HG02943 (cell line): ENCODE data around the gene MEGF6.

ENCODE experiments used
- ATAC-seq: cut with Tn5 transposase; IDR thresholded peaks from one replicate; pipeline ENCODE4 v1.9.1; 2021; ENCODE audit warnings: mild to moderate bottlenecking, low read depth, moderate library complexity; ENCODE audit not compliant: unreplicated experiment

MEGF6 gene

DNA sequence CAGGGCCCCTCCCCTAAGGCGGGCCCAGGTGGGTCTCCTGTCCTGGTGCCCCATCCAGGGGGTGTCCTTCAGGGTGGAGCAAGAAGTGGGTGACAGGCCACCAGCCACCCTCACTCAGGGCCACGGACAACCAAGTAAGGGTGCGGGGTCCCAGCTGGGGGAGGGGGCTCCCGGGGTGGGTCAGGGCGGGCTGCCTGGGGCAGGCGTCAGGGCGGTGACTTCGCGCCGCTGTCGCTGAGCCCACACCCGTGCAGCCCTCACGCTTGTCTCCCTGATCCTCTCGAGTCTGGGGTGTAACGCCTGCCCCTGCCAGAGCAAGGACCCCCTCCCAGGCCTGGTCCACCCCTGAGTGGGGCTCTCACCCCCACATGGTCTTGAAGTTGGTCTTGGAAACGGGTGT lies 134.6 kb downstream of the MEGF6 start:
- no peak for ATAC-seq

DNA sequence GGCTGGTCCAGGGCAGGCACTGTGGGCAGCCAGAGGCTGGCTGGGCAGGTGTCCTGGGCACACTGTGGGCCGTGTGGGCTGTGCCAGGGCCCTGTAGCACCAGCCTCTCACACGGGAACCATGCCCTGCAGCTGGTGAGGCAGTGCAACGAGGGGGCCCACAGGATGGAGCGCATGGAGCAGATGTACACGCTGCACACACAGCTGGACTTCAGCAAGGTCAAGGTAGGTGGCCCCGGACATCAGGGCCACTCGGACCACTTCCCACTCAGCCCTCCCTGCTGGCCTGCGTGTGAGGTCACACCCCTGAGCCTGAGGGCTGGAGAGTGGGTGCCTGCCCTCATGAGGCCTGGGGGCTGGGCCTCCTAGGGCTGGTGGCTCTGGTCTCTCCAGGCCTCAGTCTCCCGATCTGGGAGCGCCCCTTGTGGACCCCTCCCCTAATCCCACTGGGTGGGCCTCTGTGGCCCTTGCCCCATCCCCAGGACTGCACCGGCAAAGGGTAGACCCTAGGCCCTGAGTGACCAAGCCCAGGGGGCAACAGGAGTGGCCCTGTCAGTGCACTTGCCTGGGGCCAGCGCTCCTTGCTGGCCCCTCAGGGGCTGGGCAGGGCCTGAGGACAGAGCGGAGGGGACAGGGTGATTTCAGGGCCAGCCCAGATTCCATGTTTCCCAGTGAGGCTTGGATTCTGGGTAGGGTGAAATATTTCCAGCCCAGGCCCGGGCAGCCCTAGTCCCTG lies 135.3 kb downstream of the MEGF6 start:
- no peak for ATAC-seq

DNA sequence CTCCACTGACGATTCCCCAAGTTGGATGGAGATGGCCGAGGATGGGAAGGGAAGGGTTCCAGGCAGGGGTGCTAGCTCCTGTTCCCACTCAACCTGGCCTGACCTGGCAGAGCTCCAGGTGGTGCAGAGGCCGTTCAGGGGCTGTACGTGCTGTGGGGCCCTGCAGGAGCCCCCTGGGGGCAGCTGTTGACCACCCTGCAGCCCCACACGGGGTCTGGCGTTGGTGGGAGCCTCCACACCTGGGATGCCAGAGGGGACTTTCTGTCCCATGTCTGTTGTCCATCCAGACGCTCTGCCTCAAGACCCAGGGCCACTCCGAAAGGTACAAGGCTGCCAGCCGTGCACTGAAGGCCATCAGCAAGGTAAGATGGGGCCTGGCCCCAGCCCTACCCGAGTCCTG lies 136.9 kb downstream of the MEGF6 start:
- no peak for ATAC-seq

DNA sequence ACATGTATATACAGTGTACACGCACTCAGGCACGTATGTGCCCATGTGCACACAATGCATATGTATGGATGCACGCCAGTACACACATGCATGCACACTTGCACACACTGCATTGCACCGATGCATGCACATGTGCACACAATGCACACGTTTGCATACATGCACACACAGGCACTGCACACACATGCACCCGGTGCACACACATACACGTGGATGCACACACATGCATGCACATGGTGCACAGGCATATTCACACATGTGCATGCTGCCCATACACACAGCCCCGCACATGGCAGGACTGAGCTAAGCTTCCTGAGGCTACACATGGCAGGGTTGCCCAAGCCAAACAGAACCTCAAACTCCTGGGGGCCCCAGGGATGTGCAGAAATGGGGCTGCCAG lies 137.3 kb downstream of the MEGF6 start:
- no peak for ATAC-seq

DNA sequence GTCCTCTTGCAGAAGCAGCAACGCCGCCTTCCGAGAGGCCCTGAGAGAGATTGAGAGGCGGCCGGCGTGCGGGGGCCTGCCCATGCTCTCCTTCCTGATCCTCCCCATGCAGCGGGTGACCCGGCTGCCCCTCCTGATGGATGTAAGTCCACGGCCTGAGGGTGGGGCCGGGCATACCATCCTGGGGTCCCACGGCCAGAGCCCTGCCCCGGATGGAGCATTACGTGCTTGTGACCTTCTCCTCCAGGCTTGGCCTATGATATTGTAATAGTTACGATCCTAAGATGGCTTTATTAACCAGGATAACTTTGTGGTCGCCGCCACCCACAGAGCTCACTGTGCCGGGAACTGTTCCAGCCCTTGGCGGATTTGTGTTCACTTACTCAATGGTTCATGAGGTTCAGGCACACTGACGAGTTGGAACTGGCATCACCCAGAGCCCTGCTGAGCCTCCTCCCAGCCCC lies 137.9 kb downstream of the MEGF6 start:
- no peak for ATAC-seq

DNA sequence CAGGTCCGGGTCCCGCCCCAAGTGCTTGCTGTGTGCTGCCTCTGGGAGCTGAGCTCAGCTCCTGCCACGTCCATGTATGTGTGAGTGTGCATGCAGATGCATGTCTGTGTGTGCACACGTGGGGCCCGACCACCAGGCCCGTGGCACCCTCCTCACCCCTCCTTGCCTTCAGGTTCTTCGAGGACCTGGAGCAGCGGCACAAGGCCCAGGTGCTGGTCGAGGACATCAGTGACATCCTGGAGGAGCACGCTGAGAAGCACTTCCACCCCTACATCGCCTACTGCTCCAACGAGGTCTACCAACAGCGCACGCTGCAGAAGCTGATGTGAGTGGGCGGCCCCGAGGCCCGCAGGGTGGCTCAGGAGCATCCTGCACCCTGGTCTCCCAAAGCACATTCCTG lies 138.4 kb downstream of the MEGF6 start:
- no peak for ATAC-seq

DNA sequence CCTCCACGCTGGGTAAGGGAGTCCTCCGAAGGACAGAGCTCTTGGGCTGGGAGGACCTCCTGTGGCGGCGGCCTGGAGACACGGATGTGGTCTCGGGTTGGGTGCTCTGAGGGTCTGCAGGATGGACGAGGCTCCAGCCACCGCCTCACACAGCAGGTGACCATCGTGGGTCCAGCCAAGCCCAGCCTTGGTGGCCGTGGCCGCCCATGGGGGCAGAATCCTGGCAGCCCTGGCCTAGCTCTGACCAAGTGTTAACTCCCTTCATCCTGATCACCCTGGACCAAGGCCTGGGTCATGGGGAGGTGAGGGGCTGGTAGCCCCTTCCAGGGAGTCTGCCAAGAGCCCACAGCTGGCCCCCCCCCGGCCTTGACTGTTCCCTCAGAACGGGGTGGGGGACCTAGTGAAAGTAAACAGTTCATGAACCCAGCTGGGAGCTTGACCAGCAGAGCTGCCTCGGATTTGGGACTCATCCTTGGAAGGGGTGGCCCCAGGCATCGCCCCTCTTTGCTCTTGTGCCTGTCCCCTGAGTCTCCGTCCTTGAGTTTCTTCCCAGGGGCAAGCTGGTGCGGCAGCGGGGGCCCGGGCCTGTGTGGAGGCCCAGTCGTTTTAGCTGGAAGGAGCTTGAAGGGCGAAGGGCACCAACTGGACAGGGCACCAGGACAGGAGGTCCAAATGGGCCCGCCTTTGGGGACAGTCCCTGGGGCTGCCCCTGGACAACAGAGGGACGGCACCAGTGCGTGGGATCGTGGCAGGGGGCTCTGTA lies 139.0 kb downstream of the MEGF6 start:
- no peak for ATAC-seq

DNA sequence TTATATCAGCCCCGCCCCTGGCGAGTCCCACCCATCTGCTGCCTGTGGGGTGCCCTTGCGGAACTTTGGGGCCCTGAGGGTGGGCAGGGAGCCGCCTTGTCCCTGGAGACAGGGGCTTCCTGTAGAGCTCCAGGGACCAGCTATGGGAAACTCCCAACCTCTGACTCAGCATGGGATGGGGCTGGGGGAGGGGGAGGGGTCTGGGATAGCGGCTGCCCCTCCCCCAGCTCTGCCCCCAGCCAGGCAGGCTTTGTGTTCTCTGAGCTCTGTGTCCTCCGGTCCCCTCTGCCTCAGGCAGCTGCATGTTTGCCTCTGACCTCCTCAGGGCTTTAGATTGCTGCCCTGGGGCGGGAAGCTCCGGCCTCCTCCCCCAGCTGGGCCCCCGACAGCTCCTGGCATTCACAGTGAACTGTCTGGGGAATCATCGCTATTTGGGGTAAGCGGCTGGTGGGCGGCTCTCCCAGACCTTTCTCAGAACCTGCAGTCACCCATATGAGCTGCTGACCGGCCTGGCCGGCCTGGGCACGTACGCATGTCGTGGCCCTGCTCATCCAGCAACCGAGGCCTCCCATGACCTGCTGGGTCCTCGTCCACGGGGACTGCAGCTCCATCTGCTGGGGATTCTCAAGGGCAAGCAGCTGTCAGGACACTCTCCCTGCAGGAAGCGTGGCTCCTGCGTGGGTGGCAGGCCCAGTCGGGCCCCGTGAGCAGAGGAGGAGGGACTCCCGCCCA lies 139.8 kb downstream of the MEGF6 start:
- no peak for ATAC-seq

DNA sequence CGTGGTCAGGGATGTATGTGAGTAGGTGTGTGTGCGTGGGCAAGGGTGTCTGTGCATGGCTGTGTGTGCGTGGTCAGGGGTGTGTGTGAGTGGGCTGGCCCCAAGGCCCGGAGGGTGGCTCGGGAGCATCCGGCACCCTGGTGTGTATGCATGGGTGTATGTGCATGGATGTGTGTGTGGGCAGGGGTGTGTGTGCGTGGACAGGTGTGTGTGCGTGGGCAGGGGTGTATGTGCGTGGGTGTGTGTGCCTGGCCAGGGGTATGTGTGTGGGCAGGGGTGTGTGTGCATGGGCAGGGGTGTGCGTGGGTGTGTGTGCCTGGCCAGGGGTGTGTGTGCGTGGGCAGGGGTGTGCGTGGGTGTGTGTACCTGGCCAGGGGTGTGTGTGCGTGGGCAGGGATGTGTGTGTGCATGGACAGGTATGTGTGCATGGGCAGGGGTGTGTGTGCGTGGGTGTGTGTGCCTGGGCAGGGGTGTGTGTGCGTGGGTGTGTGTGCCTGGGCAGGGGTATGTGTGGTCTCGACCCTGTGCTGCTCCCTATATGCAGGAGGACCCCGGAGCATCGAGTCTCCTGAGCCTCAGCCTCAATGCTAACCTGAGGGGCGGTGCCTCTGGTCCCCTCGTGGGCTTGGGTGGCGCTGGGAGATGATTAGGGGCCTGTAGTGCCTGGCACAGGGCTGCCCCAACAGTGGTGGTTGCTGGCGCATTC lies 140.5 kb downstream of the MEGF6 start:
- ATAC-seq = no peak

DNA sequence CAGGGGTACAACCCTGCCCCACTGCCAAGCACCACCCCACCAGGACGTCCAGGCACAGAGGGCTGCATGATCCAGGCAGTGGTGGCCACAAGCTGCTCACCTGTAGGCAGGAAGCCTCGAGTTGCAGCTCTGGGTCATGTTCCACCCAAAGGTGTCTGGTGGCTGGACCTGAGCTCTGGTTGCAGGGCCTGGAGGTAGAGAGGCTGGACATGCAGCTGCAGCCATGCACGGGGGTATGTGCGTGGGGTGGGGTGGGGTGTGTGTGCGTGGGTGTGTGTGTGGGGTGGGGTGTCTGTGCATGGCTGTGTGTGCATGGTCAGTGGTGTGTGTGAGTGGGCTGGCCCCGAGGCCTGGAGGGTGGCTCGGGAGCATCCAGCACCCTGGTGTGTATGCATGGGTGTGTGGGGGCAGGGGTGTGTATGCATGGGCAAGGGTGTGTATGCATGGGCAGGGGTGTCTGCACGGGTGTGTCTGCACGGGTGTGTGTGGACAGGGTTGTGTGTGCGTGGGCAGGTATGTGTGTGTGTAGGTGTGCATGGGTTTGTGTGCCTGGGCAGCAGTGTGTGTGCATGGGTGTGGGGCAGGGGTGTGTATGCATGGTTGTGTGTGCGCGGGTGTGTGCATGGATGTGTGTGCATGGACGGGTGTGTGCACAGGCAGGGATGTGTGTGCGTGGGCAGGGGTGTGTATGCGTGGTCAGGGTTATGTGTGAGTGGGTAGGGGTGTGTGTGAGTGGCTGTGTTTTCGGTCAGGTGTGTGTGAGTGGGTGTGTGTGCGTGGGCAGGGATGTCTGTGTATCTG lies 141.3 kb downstream of the MEGF6 start:
- ATAC-seq = no peak

DNA sequence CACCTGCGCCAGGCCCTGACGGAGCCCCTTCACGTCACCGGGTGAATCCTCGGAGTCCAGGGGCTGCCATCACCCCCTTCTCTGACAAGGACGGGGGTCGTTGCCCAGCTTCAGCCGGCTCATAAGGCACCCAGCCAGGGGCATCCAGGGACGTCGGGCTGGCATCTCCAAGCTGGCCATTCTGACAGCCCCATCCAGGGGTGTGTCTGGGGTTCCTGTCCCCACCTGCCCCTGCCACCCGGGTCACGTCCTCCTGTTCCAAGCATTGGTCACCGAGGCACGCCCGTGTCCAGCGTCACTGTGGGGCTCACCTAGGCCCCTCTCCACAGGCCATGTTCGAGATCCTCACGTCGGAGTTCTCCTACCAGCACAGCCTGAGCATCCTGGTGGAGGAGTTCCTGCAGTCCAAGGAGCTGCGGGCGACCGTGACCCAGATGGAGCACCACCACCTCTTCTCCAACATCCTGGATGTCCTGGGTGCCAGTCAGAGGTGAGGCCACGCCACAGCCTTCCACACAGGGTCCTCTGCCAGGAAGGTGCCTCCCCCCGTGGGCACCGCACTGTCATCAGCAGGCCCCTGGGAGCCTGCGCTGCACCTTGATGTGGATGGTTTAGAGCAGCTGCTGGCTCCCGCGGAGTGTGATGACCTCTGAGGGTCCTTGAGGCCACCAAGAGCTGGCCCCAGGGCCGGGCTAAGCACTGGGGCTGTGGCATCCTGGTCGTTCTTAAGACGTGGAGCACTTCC lies 142.0 kb downstream of the MEGF6 start:
- ATAC-seq = no peak

DNA sequence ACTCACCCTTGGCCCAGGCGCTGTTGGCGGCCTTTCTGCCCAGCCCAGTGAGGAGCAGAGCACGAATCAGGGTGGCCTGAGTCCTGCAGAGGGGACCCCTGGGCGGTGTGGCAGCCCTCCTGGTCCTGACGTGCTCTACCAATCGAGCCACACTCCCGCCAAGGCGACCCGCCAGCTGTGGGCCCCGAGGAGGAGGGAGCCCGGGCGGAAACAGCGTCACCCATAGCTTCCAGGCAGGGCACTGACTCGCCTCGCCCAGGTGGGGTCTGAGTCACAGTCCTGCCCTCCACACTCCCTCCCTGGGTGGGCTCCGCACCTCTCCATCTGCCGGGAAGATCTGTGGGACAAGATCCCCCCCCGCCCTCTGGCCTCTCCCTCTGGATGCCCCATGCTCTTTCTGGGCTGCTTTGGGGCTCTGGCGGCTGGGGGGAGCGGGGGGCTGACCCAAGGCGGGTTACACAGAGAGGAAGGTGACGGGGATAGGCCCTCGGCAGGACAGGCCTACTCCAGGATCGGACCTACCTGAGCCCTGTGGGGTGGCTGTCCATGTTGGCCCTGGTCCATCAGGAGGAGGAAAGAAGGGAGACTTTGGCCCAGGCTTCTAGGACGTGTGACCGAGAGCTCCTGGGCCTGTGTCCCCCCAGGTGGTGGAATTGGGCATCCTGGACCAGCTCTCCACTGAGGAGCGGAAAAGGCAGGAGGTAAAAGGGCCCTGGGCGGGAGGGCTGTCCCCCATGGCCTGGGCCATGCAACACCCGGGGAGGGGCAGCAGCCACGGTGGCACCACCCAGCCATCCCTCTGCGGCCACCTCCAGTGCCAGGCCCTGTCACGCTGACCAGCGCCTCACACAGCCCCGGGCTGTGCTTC lies 142.8 kb downstream of the MEGF6 start:
- no peak for ATAC-seq

DNA sequence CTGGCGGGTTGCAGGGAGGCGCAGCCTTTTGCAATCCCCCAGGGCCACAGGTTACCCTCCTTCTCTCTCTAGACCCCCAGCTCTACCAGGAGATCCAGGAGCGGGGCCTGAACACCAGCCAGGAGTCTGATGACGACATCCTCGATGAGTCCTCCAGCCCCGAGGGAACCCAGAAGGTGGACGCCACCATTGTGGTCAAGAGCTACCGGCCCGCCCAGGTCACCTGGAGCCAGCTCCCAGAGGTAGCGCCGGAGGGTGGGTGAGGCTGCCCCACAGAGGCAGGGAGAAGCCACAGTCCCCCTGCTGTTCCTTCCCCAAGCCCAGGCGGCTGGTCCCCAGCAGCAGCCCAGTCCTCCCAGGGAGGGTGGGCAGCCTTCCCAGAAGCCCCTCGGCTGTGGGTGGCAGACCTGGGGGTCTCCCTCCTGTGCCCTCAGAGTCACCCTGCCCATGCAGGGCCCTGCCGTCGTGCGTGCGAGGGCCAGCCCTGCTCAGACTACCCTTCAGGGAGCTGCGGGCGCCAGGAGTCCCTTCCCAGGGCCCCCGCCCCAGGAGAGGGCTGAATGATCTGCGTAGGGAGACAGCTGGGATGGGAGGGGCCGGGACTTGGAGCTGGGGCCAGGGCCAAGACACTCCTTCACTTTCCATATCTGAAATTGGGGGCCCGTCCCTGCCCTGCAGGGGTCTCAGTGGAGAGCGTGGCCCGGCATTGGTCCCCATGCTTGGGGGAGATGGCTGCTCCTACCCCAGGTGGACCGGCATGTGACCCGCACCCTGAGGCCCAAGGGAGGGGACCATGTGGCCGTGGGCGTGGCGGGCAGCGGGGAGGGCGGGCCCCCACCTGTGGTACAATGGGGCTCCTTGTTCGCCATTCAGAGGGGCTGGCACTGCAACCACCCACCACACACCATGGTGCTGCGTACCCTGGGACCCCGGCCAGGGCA lies 143.9 kb downstream of the MEGF6 start:
- no peak for ATAC-seq

DNA sequence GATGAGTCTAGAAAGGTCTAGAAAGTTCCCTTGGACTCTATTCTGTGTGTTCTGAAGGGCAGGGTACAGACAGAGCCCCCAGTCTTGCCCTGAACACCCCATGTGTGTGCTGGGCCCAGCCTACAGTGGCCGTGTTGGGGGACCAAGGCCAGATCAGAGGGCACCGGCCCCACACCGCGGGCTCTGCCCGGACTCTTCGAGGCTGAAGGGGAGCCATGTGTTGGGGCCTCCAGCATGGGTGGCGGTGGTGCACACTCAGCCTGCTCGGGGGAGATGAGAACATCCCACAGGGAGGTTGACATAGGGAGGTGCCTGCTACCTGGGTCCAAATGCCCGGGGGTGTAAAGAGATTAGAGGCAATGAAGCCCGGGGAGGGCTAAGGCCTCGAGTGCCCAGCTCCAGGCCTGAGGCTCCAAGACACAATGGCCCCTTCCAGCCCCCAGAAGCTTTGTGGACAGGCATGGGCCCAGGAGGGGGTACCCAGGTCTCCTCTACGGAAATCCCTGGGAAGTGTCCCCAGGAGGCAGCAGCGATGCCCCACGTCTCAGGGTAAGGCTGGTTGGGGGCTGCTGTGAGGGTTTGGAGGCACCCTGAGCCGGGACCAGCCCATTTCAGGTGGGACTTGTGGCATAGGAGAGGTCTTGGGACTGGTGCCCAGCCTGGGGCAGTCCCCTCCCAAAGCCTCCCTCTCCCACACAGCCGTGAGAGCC lies 144.8 kb downstream of the MEGF6 start:
- no peak for ATAC-seq

DNA sequence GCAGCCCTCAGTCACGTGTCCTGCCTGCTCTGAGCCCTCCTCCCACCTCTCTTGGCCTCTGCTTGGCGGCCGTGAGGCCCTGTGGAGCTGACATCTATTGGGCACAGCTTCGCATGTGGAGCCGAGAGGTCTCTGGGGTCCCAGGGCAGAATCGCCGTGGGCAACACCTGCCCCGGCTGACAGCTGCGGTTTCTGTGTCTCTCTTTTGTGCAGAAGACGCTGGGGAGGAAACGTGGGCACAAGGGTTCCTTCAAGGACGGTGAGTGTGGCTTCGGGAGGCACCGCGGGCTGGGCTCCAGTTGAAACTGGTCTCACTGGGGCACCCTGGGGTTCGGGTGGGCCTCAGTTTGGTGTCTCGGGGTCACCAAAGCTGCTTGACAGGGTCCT lies 145.4 kb downstream of the MEGF6 start:
- ATAC-seq = no peak

DNA sequence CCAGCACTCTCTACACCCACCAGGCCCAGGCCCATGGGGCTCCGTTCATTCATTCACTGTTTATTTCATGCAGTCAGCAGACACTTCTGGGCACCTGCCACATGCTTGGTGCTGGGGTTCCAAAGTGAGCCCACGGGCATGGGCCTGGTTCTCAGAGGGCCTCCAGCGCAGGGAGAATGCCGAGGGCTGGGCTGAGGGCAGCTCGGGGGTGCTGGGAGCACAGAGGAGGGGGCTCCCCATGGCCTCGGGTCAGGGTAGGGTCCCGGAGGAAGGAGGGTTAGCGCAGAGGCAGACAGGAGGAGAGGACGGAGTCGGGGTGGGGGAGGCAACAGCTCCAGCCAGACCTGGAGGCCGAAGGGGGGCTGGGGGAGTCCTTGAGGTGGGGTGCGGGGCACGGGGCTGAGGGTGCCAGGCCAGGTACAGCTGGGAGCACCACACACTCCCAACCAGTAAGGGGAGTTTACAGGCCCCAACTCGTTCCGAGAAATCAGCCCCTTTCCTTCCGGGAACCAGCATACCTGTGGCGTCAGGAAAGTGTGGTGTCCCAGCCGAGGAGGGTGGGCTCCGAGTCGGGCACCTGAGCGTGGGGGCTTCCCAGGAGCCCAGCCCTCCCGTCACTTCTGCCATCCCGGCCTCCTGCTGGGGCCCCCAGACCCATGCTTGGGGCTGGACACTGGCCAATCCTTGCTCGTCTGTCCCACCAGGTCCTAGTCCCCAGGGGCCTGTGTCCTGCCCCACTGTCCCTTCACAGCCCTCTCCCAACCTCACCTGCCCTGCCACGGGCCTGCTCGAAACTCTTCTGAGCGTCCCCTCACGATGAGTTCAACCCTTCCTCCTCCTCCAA lies 146.0 kb downstream of the MEGF6 start:
- no peak for ATAC-seq
